Thoracic aorta (tissue), 2 donors: ENCODE data around the gene SUN1. TPM values are rescaled to one million over a fixed set of nuclear protein-coding genes. Genes with fewer than 3 reads are reported as not detected.

Source experiments
- ATAC-seq: fragments of 150-250 bp; one replicate; pipeline ENCODE4 v1.8.0; 2017; ENCODE audit warnings: low read depth; ENCODE audit not compliant: insufficient number of reproducible peaks, low FRiP score
- DNase-seq: peaks from one replicate; pipeline ENCODE4 v3.0.0-alpha.2; 2020; ENCODE audit warnings: low spot score
- H3K27ac ChIP-seq, 2 donors: fragments of 200-600 bp; sonication (generic); 1 replicate in 1 of 2; 2 replicates in 1 of 2; pipeline ENCODE4 v1.5.1; 2016; ENCODE audit warnings: mild to moderate bottlenecking in 2 of 2, moderate library complexity in 2 of 2
- H3K27me3 ChIP-seq: fragments of 200-600 bp; sonication (generic); replicated peaks from 2 replicates; pipeline ENCODE4 v1.6.0; 2016; ENCODE audit warnings: mild to moderate bottlenecking; ENCODE audit not compliant: insufficient read depth
- H3K36me3 ChIP-seq: fragments of 200-600 bp; sonication (generic); one replicate; pipeline ENCODE4 v1.5.1; 2016
- H3K4me1 ChIP-seq, 2 donors: fragments of 200-600 bp; sonication (generic); 1 replicate in 1 of 2; 2 replicates in 1 of 2; pipeline versions ENCODE4 v1.5.1 to v1.6.0; 2016; ENCODE audit warnings: low read depth in 2 of 2, mild to moderate bottlenecking in 1 of 2; ENCODE audit not compliant: control insufficient read depth in 1 of 2
- H3K4me3 ChIP-seq: fragments of 200-600 bp; sonication (generic); 2 replicates; pipeline ENCODE4 v1.5.1; 2016; ENCODE audit warnings: mild to moderate bottlenecking
- H3K9me3 ChIP-seq: fragments of 200-600 bp; sonication (generic); 2 replicates; pipeline ENCODE4 v1.5.1; 2016
- total RNA-seq, 2 donors: library from RNA; depleted of rRNA; stranded (reverse); fragments of >200 nt; gene quantifications; one replicate each; pipeline versions ENCODE4 v1.1.0 to v1.2.3, GENCODE V29; 2016
- TF ChIP-seq, protein P1 (sequence below): fragments of 200-600 bp; sonication (generic); IDR thresholded peaks from one replicate; pipeline ENCODE4 v1.5.1; 2019; ENCODE audit warnings: antibody characterized with exemption

The SUN1 gene
- total RNA-seq, 2 donors from 2014 or later, result 205 to 319 TPM

DNA sequence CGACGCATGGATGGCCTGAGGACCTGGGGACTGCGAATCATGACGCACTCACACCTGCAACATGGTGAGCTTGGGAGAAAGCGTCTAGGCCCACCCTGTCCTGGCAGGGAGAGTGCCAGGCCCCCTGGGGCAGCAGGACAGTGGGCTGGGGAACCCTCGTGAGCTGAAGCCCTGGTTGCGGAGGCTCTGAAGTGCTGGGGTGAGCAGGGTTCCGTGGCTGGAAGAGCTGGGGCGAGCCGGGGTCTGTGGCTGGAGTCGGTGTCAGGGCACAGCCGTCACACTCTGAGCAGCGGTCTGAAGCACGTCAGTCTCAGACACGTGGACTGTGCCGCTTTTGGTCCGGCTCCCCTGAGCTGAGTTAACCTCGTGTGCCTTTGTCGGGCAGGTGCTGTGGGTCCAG is 4.7 kb downstream of the SUN1 start:
- no peak for ATAC-seq
- Histone ChIP-seq H3K9me3 (no peaks in the 10 kb centered on the region), H3K36me3 (peaks cover 14% of the 10 kb centered on the region), H3K27me3 (no peaks in the 10 kb centered on the region), H3K4me3 (no peak overlapping the region), H3K27ac (peak overlapping the region; percentile 82 to 95), H3K4me1 (peaks cover 36 to 76% of the 10 kb centered on the region in 2 donors)
- DNase-seq, result no peak
- TF ChIP-seq, protein P1, sequence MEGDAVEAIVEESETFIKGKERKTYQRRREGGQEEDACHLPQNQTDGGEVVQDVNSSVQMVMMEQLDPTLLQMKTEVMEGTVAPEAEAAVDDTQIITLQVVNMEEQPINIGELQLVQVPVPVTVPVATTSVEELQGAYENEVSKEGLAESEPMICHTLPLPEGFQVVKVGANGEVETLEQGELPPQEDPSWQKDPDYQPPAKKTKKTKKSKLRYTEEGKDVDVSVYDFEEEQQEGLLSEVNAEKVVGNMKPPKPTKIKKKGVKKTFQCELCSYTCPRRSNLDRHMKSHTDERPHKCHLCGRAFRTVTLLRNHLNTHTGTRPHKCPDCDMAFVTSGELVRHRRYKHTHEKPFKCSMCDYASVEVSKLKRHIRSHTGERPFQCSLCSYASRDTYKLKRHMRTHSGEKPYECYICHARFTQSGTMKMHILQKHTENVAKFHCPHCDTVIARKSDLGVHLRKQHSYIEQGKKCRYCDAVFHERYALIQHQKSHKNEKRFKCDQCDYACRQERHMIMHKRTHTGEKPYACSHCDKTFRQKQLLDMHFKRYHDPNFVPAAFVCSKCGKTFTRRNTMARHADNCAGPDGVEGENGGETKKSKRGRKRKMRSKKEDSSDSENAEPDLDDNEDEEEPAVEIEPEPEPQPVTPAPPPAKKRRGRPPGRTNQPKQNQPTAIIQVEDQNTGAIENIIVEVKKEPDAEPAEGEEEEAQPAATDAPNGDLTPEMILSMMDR, result no peak

- no peaks in the 10 kb centered on the region for H3K27me3 ChIP-seq
- DNase-seq (no peak), ATAC-seq (no peak)
- H3K27ac ChIP-seq, result no peak overlapping the region
- peaks cover 34% of the 10 kb centered on the region for H3K36me3 ChIP-seq
- H3K4me1 ChIP-seq, result peaks cover 19 to 57% of the 10 kb centered on the region in 2 donors
- no peak overlapping the region for H3K4me3 ChIP-seq
- no peaks in the 10 kb centered on the region for H3K9me3 ChIP-seq
- TF ChIP-seq, protein P1, result no peak
Measured at GRCh38 chr7:840001-840600, 7.8 kb downstream of the SUN1 start.

DNA sequence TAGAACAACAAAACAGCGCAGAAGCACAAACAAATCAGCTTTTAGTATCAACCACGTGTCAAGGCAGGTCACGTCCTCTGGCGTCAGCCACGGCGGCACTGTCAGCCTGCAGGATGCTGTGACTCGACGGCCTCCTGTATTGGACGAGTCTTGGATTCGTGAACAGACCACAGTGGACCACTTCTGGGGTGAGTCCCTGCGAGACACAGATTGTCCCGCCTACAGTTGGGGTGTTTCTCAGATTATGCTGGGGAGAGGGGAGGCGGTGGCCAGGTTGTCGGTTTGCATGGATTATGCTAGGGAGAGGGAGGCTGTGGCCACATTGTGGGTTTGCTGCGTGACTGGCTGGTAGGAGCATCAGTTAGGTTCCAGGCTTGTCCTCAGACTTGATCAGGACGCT is 9.7 kb downstream of the SUN1 start:
- Histone ChIP-seq H3K4me3 (no peak overlapping the region), H3K27ac (peak overlapping the region; percentile 40 to 65), H3K36me3 (peaks cover 38% of the 10 kb centered on the region), H3K9me3 (no peaks in the 10 kb centered on the region), H3K27me3 (no peaks in the 10 kb centered on the region), H3K4me1 (peaks cover 10 to 39% of the 10 kb centered on the region in 2 donors)
- TF ChIP-seq, protein P1, result no peak
- DNase-seq (no peak), ATAC-seq (no peak)

- no peak for ATAC-seq
- no peak for DNase-seq
- H3K4me1 ChIP-seq, result peaks cover 9 to 33% of the 10 kb centered on the region in 2 donors
- no peak overlapping the region for H3K4me3 ChIP-seq
- peaks cover 38% of the 10 kb centered on the region for H3K36me3 ChIP-seq
- H3K27me3 ChIP-seq, result no peaks in the 10 kb centered on the region
- no peaks in the 10 kb centered on the region for H3K9me3 ChIP-seq
- TF ChIP-seq, protein P1, result no peak
- peak overlapping the region; percentile 40 to 65 for H3K27ac ChIP-seq
Measured at GRCh38 chr7:842431-843031, 10.3 kb downstream of the SUN1 start.

- H3K4me1 ChIP-seq, result peaks cover 9 to 26% of the 10 kb centered on the region in 2 donors
- peak overlapping the region in 1 of 2 donors; percentile 65 for H3K27ac ChIP-seq
- H3K4me3 ChIP-seq, result no peak overlapping the region
- H3K27me3 ChIP-seq, result no peaks in the 10 kb centered on the region
- ATAC-seq (no peak), DNase-seq (no peak)
- TF ChIP-seq, protein P1, result no peak
- peaks cover 38% of the 10 kb centered on the region for H3K36me3 ChIP-seq
- no peaks in the 10 kb centered on the region for H3K9me3 ChIP-seq
Measured at GRCh38 chr7:843230-843629, 11.0 kb downstream of the SUN1 start.
